Tibial nerve (tissue), 4 donors: ENCODE results near the gene PDGFRA. TPM values are rescaled to one million over a fixed set of nuclear protein-coding genes. Genes with fewer than 3 reads are reported as not detected.

Experiments used
- DNase-seq, 2 donors: peaks; one replicate each; pipeline ENCODE4 v3.0.0-alpha.2; 2019; ENCODE audit warnings: low spot score in 2 of 2
- H3K27ac ChIP-seq, 4 donors: fragments of 200-600 bp; sonication (generic) in 3 of 4; one replicate each; pipeline ENCODE4 v1.5.1; 2017 to 2019; ENCODE audit warnings: mild to moderate bottlenecking in 1 of 4
- H3K27me3 ChIP-seq, 2 donors: fragments of 200-600 bp; sonication (generic) in 1 of 2; one replicate each; pipeline versions ENCODE4 v1.5.1 to v1.6.0; 2017 to 2019
- H3K36me3 ChIP-seq, 3 donors: fragments of 200-600 bp; sonication (generic); one replicate each; pipeline ENCODE4 v1.5.1; 2018 to 2019
- H3K4me1 ChIP-seq, 4 donors: fragments of 200-600 bp; sonication (generic) in 3 of 4; one replicate each; pipeline ENCODE4 v1.5.1; 2017 to 2019
- H3K4me3 ChIP-seq, 4 donors: fragments of 200-600 bp; sonication (generic) in 3 of 4; one replicate each; pipeline ENCODE4 v1.5.1; 2017 to 2019; ENCODE audit warnings: mild to moderate bottlenecking in 1 of 4, moderate library complexity in 1 of 4
- H3K9me3 ChIP-seq, 4 donors: fragments of 200-600 bp; sonication (generic) in 3 of 4; one replicate each; pipeline ENCODE4 v1.5.1; 2017 to 2019
- CTCF ChIP-seq, 5 experiments: fragments of 200-600 bp in 3 of 5; fragments of 450-650 bp in 2 of 5; sonication (generic) in 3 of 5; IDR thresholded peaks; one replicate each; pipeline ENCODE4 v1.5.1; 2016 to 2019; ENCODE audit warnings: antibody characterized with exemption in 5 of 5, mild to moderate bottlenecking in 3 of 5, moderate library complexity in 2 of 5
- EP300 ChIP-seq, 2 donors: sonication (generic); formaldehyde crosslinking; IDR thresholded peaks; one replicate each; pipeline ENCODE4 v1.6.1; 2017; ENCODE audit warnings: antibody characterized with exemption in 2 of 2, mild to moderate bottlenecking in 1 of 2
- POLR2A ChIP-seq, 2 donors: fragments of 450-650 bp; IDR thresholded peaks; one replicate each; pipeline ENCODE4 v1.6.1; 2017; ENCODE audit warnings: antibody characterized with exemption in 2 of 2, mild to moderate bottlenecking in 2 of 2, moderate library complexity in 2 of 2
- WGBS, 2 donors: methylation state at CpG; one replicate each; pipeline ENCODE4 v1.1.5; 2018; 5-methylcytosine and 5-hydroxymethylcytosine counted together
- total RNA-seq, 4 donors: library from RNA; depleted of rRNA; stranded (reverse); fragments of >200 nt; gene quantifications; one replicate each; pipeline ENCODE4 v1.1.0, GENCODE V29; 2016

The PDGFRA gene
- total RNA-seq, 4 donors from 2014 or later = 80.4 to 103 (median 89.4) TPM

GRCh38 chr4:54227256-54228055 is 1.6 kb upstream of the PDGFRA start:
- TF ChIP-seq EP300 (IDR thresholded peaks at IDR 0.05) (no peak), POLR2A (IDR thresholded peaks at IDR 0.05) (no peak)
- H3K27ac ChIP-seq = peak overlapping the region in 3 of 4 donors; percentile 35 to 81 (median 40)
- H3K9me3 ChIP-seq = no peaks in the 10 kb centered on the region
- peak in 1 of 2 donors; percentile 38 for DNase-seq
- 2% methylated on average over 36 of the region's 36 CpGs for WGBS, 2 donors
- H3K4me1 ChIP-seq = peaks cover 0 to 67% (median 27%) of the 10 kb centered on the region in 4 donors
- H3K36me3 ChIP-seq = no peaks in the 10 kb centered on the region
- H3K4me3 ChIP-seq = peak overlapping the region; percentile 19 to 69 (median 32)
- H3K27me3 ChIP-seq = peaks cover 3 to 85% of the 10 kb centered on the region in 2 donors

DNA sequence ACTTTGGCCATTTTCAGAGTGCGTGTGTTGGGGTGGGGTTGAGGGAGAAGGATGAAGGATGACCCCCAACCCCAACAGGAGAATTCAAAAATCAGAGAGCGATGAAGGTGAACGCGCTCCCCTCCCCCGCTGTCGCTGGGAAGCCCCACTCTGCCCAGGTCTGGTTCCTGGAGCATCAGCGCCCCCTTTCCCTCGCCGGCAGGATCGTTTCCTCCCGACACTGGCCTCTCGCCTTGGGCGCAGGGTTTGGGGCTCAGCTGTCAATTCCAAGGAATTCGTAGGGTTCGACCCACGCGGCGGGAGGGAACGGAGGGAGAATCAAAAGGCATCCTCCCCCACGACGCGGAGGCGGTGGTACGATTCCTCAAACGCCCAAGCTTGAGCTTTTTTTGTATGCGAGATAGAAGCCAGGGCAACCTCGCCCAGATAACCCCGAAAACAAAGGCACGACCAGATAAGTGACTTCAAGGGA is 1.0 kb upstream of the PDGFRA start:
- WGBS, 2 donors = 0 to 3% methylated on average over 25 of the region's 29 CpGs
- H3K9me3 ChIP-seq = no peaks in the 10 kb centered on the region
- no peaks in the 10 kb centered on the region for H3K36me3 ChIP-seq
- H3K27ac ChIP-seq = peak overlapping the region in 3 of 4 donors; percentile 35 to 81 (median 40)
- peaks cover 3 to 91% of the 10 kb centered on the region in 2 donors for H3K27me3 ChIP-seq
- H3K4me1 ChIP-seq = peaks cover 0 to 73% (median 30%) of the 10 kb centered on the region in 4 donors
- TF ChIP-seq POLR2A (IDR thresholded peaks at IDR 0.05) (no peak), CTCF (IDR thresholded peaks at IDR 0.05) (peak; percentile 54 to 78 (median 55)), EP300 (IDR thresholded peaks at IDR 0.05) (peak in 1 of 2 donors; percentile 39)
- H3K4me3 ChIP-seq = peak overlapping the region; percentile 19 to 69 (median 32)
- DNase-seq = peak; percentile 68 to 82

DNA sequence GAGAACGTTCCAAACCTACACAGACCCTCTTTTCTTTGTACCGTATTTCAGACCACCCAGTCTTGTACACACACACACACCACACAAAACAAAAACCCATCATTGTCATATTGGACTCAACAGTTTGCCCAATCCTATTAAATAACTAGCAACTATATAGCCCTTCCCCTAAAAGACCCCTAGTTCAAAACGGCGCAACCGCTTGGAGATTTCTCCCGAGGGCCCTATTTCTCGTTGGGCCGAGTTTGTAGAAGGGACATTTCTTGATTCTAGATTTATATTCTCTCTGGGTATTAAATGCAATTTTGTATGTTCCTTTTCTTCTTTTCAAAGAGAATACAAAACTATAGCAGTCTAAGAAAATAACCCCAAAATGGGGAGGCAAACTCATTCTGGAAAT is 547 bp upstream of the PDGFRA start:
- H3K4me1 ChIP-seq = peaks cover 0 to 78% (median 32%) of the 10 kb centered on the region in 4 donors
- no peaks in the 10 kb centered on the region for H3K36me3 ChIP-seq
- TF ChIP-seq POLR2A (IDR thresholded peaks at IDR 0.05) (no peak), EP300 (IDR thresholded peaks at IDR 0.05) (no peak)
- peaks cover 3 to 92% of the 10 kb centered on the region in 2 donors for H3K27me3 ChIP-seq
- no peaks in the 10 kb centered on the region for H3K9me3 ChIP-seq
- peak overlapping the region in 2 of 4 donors; percentile 35 to 81 for H3K27ac ChIP-seq
- DNase-seq = no peak
- H3K4me3 ChIP-seq = peak overlapping the region in 3 of 4 donors; percentile 5 to 69 (median 48)
- 3 to 8% methylated on average over 8 of the region's 8 CpGs for WGBS, 2 donors

DNA sequence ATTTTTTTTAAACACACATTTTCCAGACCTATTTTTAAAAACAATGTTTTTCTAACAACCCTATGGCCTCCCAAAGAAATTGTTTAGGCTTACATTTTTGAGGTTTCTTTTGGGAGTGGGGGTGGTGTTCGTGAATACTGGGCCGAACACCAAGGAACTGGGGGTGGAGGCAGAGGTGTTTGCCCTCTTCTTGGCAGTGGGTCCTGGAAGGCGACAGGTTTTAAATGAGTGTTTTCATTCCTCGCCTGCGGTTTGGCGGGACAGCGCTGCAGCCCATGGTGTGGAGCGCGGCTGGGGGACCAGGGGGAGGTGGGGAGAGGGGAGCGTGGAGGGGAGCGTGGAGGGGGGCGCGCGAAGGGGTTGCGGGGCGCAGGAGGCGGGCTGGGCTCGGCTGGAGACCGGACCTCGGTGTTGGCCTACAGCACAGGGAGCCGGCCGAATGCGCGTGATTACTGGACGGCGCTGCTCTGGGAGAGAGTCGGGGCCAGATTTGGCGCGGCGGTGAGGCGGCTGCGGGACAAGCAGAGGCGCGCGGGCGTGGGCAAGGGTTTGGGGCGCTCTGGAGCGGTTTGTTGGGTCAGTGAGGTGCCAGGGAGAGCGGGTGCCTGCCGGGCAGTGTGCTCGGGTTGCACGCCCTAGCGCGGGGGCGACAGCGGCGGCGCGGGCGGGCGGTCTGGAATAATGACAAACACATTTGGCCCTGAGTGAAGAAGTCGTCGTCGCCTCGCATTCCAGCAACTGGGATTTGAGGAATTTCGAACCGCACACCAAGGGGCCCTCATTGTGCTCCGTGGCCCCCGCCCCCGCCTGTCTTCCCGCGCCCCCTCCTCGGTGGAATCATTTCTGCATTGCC is 764 bp downstream of the PDGFRA start:
- DNase-seq = no peak
- Histone ChIP-seq H3K4me3 (peak overlapping the region; percentile 24 to 69 (median 55)), H3K27ac (peak overlapping the region in 3 of 4 donors; percentile 64 to 81 (median 64)), H3K9me3 (no peaks in the 10 kb centered on the region), H3K4me1 (peaks cover 0 to 90% (median 39%) of the 10 kb centered on the region in 4 donors), H3K36me3 (no peaks in the 10 kb centered on the region), H3K27me3 (peaks cover 3 to 83% of the 10 kb centered on the region in 2 donors)
- TF ChIP-seq CTCF (IDR thresholded peaks at IDR 0.05) = no peak
- TF ChIP-seq POLR2A (IDR thresholded peaks at IDR 0.05) = no peak
- no peak for TF ChIP-seq EP300 (IDR thresholded peaks at IDR 0.05)
- WGBS, 2 donors = 2 to 3% methylated on average over 42 to 63 of the region's 63 CpGs

DNA sequence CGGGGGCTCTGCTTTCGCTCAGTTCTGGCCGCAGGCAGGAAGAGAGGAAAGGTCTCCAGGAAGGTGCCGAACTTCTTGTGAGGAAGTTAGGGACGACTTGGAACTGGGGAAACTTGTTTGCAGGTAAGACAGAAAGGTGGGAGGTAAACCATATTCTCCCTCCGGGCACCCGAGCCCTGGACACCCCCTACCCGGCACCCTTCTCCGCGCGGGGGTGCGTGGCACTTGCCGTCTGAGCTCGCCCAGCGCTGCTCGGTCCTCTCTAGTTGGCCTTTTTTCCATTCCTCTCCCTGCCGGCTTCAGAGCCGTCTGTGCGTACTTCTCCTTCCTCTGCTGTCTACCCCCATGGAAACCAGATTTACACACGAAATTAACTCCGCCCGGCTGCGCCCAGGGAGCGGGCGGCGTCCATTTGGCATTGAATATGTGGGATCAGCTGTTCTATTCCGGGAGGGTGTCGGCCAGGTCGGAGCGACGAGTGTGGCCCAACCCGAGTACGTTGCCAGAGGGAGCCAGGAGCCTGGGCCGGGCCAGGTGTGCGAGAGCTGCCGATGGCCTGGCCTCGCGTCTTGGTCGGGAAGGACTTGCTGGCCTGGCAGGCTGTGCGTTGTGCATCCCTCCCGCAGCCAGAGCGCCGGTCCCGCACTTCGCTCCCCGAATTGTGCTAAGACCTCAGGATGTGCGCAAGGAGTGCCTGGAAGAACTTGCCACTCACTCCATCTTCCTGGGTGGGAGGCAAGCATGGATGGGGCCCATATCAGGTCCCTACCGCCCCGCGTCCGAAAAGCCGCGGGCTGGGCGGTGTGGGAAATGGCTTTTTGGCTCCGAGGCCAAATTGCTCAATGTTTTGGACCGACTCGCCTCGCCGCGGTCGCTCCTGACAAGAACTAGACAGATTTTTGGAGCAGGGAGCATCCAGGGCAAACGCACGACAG is 1.7 kb downstream of the PDGFRA start:
- Histone ChIP-seq H3K4me3 (peak overlapping the region; percentile 24 to 69 (median 55)), H3K27ac (peak overlapping the region in 3 of 4 donors; percentile 64 to 81 (median 64)), H3K9me3 (no peaks in the 10 kb centered on the region), H3K4me1 (peaks cover 0 to 89% (median 38%) of the 10 kb centered on the region in 4 donors), H3K27me3 (peaks cover 3 to 74% of the 10 kb centered on the region in 2 donors), H3K36me3 (no peaks in the 10 kb centered on the region)
- DNase-seq = peak in 1 of 2 donors; percentile 53
- 3 to 6% methylated on average over 48 to 55 of the region's 63 CpGs for WGBS, 2 donors
- TF ChIP-seq POLR2A (IDR thresholded peaks at IDR 0.05) (no peak), EP300 (IDR thresholded peaks at IDR 0.05) (peak in 1 of 2 donors; percentile 66)
